H9 (cell line): Measurements from ENCODE around the gene CAMK2B. TPM values are rescaled to one million over a fixed set of nuclear protein-coding genes. Genes with fewer than 3 reads are reported as not detected.

ENCODE experiments used
- DNase-seq: peaks from one replicate; pipeline ENCODE4 v3.0.0-alpha.2; 2017
- H2AFZ ChIP-seq: one replicate; pipeline ENCODE4 v1.6.1; 2013; ENCODE audit warnings: mild to moderate bottlenecking, low read length, control low read depth, moderate library complexity
- H2AK5ac ChIP-seq: 2 replicates; pipeline ENCODE4 v1.6.1; 2013; ENCODE audit warnings: low read length, control low read depth, mixed read lengths; ENCODE audit not compliant: insufficient read length
- H2BK120ac ChIP-seq: one replicate; pipeline ENCODE4 v1.6.1; 2013; ENCODE audit warnings: low read depth, mild to moderate bottlenecking, low read length, control low read depth, inconsistent platforms; ENCODE audit not compliant: poor library complexity, severe bottlenecking
- H2BK12ac ChIP-seq: 2 replicates; pipeline ENCODE4 v1.6.1; 2013; ENCODE audit warnings: low read length, control low read depth, mixed read lengths, low read depth; ENCODE audit not compliant: insufficient read length
- H2BK15ac ChIP-seq: 2 replicates; pipeline ENCODE4 v1.6.1; 2013; ENCODE audit warnings: low read depth, low read length, control low read depth
- H2BK20ac ChIP-seq: one replicate; pipeline ENCODE4 v1.6.1; 2013; ENCODE audit warnings: low read depth, mild to moderate bottlenecking, low read length, control low read depth, inconsistent platforms; ENCODE audit not compliant: poor library complexity, severe bottlenecking
- H2BK5ac ChIP-seq: 2 replicates; pipeline ENCODE4 v1.6.1; 2013; ENCODE audit warnings: low read length, control low read depth, mixed read lengths; ENCODE audit not compliant: insufficient read length
- H3K14ac ChIP-seq: 2 replicates; pipeline ENCODE4 v1.6.1; 2013; ENCODE audit warnings: low read length, control low read depth; ENCODE audit not compliant: insufficient read depth
- H3K18ac ChIP-seq: 2 replicates; pipeline ENCODE4 v1.6.1; 2013; ENCODE audit warnings: low read depth, mild to moderate bottlenecking, mixed read lengths, low read length, control low read depth; ENCODE audit not compliant: insufficient read length
- H3K23ac ChIP-seq: 2 replicates; pipeline ENCODE4 v1.6.1; 2013; ENCODE audit warnings: low read length, control low read depth, mixed read lengths, low read depth; ENCODE audit not compliant: insufficient read length
- H3K23me2 ChIP-seq: 2 replicates; pipeline ENCODE4 v1.6.1; 2013; ENCODE audit warnings: low read depth, mild to moderate bottlenecking, mixed read lengths, low read length, control low read depth; ENCODE audit not compliant: insufficient read length, poor library complexity, severe bottlenecking
- H3K27ac ChIP-seq: 2 replicates; pipeline ENCODE4 v1.5.1; 2013; ENCODE audit warnings: low read length, control low read depth, mixed read lengths, low read depth; ENCODE audit not compliant: insufficient read length
- H3K27me3 ChIP-seq: 2 replicates; pipeline ENCODE4 v1.6.1; 2013; ENCODE audit warnings: low read length, control low read depth, inconsistent platforms; ENCODE audit not compliant: insufficient read depth
- H3K4ac ChIP-seq: 2 replicates; pipeline ENCODE4 v1.6.1; 2013; ENCODE audit warnings: low read depth, mild to moderate bottlenecking, control low read depth, inconsistent platforms, low read length, moderate library complexity
- H3K4me1 ChIP-seq: 2 replicates; pipeline ENCODE4 v1.6.1; 2013; ENCODE audit warnings: low read length, control low read depth, inconsistent platforms; ENCODE audit not compliant: insufficient read depth
- H3K4me2 ChIP-seq: 2 replicates; pipeline ENCODE4 v1.6.1; 2013; ENCODE audit warnings: low read length, control low read depth, mixed read lengths; ENCODE audit not compliant: insufficient read length, insufficient read depth
- H3K56ac ChIP-seq: 2 replicates; pipeline ENCODE4 v1.6.1; 2013; ENCODE audit warnings: low read depth, mild to moderate bottlenecking, mixed read lengths, low read length, control low read depth; ENCODE audit not compliant: insufficient read length
- H3K79me1 ChIP-seq: 2 replicates; pipeline ENCODE4 v1.6.1; 2013; ENCODE audit warnings: low read depth, mild to moderate bottlenecking, moderate library complexity, low read length, control low read depth, inconsistent platforms; ENCODE audit not compliant: insufficient read depth, poor library complexity, severe bottlenecking
- H3K79me2 ChIP-seq: 2 replicates; pipeline ENCODE4 v1.6.1; 2013; ENCODE audit warnings: low read length, control low read depth, inconsistent platforms; ENCODE audit not compliant: insufficient read depth
- H3K9ac ChIP-seq: 2 replicates; pipeline ENCODE4 v1.6.1; 2013; ENCODE audit warnings: low read length, control low read depth, mixed read lengths; ENCODE audit not compliant: insufficient read length; ENCODE audit errors: extremely low read depth
- H3K9me3 ChIP-seq: one replicate; pipeline ENCODE4 v1.6.1; 2013; ENCODE audit warnings: low read depth, low read length, inconsistent platforms; ENCODE audit not compliant: control insufficient read depth
- H3T11ph ChIP-seq: one replicate; pipeline ENCODE4 v1.6.1; 2013; ENCODE audit warnings: mild to moderate bottlenecking, low read length, control low read depth, inconsistent platforms
- H4K20me1 ChIP-seq: one replicate; pipeline ENCODE4 v1.6.1; 2013; ENCODE audit not compliant: control insufficient read depth, insufficient read length, insufficient read depth
- H4K5ac ChIP-seq: 2 replicates; pipeline ENCODE4 v1.6.1; 2013; ENCODE audit warnings: low read depth, mild to moderate bottlenecking, mixed read lengths, low read length, control low read depth; ENCODE audit not compliant: insufficient read length
- H4K8ac ChIP-seq: replicated peaks from 2 replicates; pipeline ENCODE4 v1.6.1; 2013; ENCODE audit warnings: low read length, control low read depth, mixed read lengths, low read depth; ENCODE audit not compliant: insufficient read length
- H4K91ac ChIP-seq: 2 replicates; pipeline ENCODE4 v1.6.1; 2013; ENCODE audit warnings: low read depth, mild to moderate bottlenecking, moderate library complexity, mixed read lengths, low read length, control low read depth; ENCODE audit not compliant: insufficient read length
- H3K27ac Mint-ChIP-seq, 3 experiments: 2 replicates in 2 of 3; 3 replicates in 1 of 3; pipeline ENCODE4 v1.8.0; 2020 to 2021; ENCODE audit warnings: mixed read lengths in 3 of 3, mild to moderate bottlenecking in 1 of 3, moderate library complexity in 1 of 3
- H3K27me3 Mint-ChIP-seq: 2 replicates; pipeline ENCODE4 v1.8.0; 2021; ENCODE audit warnings: low read depth, mild to moderate bottlenecking, moderate library complexity, mixed read lengths
- H3K36me3 Mint-ChIP-seq, 3 experiments: 2 replicates in 2 of 3; 3 replicates in 1 of 3; pipeline ENCODE4 v1.8.0; 2020 to 2021; ENCODE audit warnings: low read depth in 3 of 3, mixed read lengths in 3 of 3; ENCODE audit not compliant: insufficient read depth in 1 of 3
- H3K4me1 Mint-ChIP-seq, 2 experiments: 2 replicates each; pipeline ENCODE4 v1.8.0; 2020; ENCODE audit warnings: mixed read lengths in 2 of 2
- H3K4me3 Mint-ChIP-seq, 2 experiments: 2 replicates in 1 of 2; 3 replicates in 1 of 2; pipeline ENCODE4 v1.8.0; 2020 to 2021; ENCODE audit warnings: mild to moderate bottlenecking in 2 of 2, mixed read lengths in 2 of 2, moderate library complexity in 1 of 2
- H3K9me3 Mint-ChIP-seq, 2 experiments: 2 replicates in 1 of 2; 3 replicates in 1 of 2; pipeline ENCODE4 v1.8.0; 2020; ENCODE audit warnings: mild to moderate bottlenecking in 2 of 2, mixed read lengths in 2 of 2, moderate library complexity in 1 of 2
- CTCF ChIP-seq: fragments of 200-600 bp; sonication (generic); conservative IDR thresholded peaks from 3 replicates; pipeline ENCODE4 v1.8.0; 2021; ENCODE audit warnings: antibody characterized with exemption, mild to moderate bottlenecking
- WGBS: extraction: QIAGEN DNeasy Blood & Tissue Kit; methylation state at CpG from one replicate; pipeline ENCODE4 v1.1.7; 2013; ENCODE audit warnings: missing lambda C conversion rate, low lambda C conversion rate, mixed read lengths; ENCODE audit not compliant: insufficient read length; ENCODE audit errors: extremely low coverage; 5-methylcytosine and 5-hydroxymethylcytosine counted together
- total RNA-seq: library from RNA; stranded (reverse); gene quantifications from 2 replicates; pipeline ENCODE4 v1.2.1, GENCODE V29; 2021

Gene CAMK2B
- total RNA-seq, 1 experiment from 2014 or later, result 0.17 TPM

- Histone ChIP-seq H4K5ac (no peak overlapping the region), H3K79me2 (no peaks in the 10 kb centered on the region), H2BK12ac (no peak overlapping the region), H2BK120ac (no peak overlapping the region), H4K20me1 (no peaks in the 10 kb centered on the region), H3K4ac (no peak overlapping the region), H2BK5ac (no peak overlapping the region), H2BK20ac (no peak overlapping the region), H3K23me2 (peaks cover 5% of the 10 kb centered on the region), H3K23ac (no peak overlapping the region), H2AK5ac (no peak overlapping the region), H3K4me2 (no peak overlapping the region), H4K91ac (no peak overlapping the region), H4K8ac (no peak overlapping the region), H3K4me1 (no peaks in the 10 kb centered on the region), H3K56ac (no peak overlapping the region), H2AFZ (no peak overlapping the region), H3K9ac (no peak overlapping the region), H3T11ph (no peak overlapping the region), H3K18ac (no peak overlapping the region), H3K79me1 (no peaks in the 10 kb centered on the region), H3K27me3 (peaks cover 31% of the 10 kb centered on the region; the same call in 1 of the 2 replicates), H3K14ac (no peak overlapping the region), H3K27ac (no peak overlapping the region), H2BK15ac (no peak overlapping the region), H3K9me3 (no peaks in the 10 kb centered on the region)
- Mint-ChIP-seq H3K9me3 (no peaks in the 10 kb centered on the region; a peak in 1 of 5 replicates), H3K36me3 (no peaks in the 10 kb centered on the region; a peak in 1 of 7 replicates), H3K27me3 (peaks cover 75% of the 10 kb centered on the region), H3K4me3 (peak overlapping the region; percentile 63 to 83), H3K27ac (peak overlapping the region in 1 of 3 experiments; percentile 93; a peak in 1 of 7 replicates), H3K4me1 (peaks cover 11 to 25% of the 10 kb centered on the region in 2 experiments)
- WGBS, result no CpG with 5 or more reads among the region's 9 CpGs
- TF ChIP-seq CTCF, result no peak
- no peak for DNase-seq
Measured at GRCh38 chr7:44324204-44324480, 1.3 kb downstream of the CAMK2B start.
